Spleen (tissue), 11 donors: ENCODE measurements around the gene MAU2. TPM values are rescaled to one million over a fixed set of nuclear protein-coding genes. Genes with fewer than 3 reads are reported as not detected.

Experiments
- DNase-seq: peaks from one replicate; pipeline ENCODE4 v3.0.0-alpha.2; 2020
- H3K27ac ChIP-seq, 8 donors: fragments of 200-600 bp; sonication (generic) in 7 of 8; 1 replicate in 4 of 8; 2 replicates in 4 of 8; pipeline versions ENCODE4 v1.5.0 to v1.8.0; 2016 to 2021; ENCODE audit warnings: inconsistent platforms in 4 of 8, mild to moderate bottlenecking in 4 of 8, moderate library complexity in 1 of 8
- H3K27me3 ChIP-seq, 7 donors: fragments of 200-600 bp; sonication (generic) in 6 of 7; replicated peaks in 1 of 7; 1 replicate in 4 of 7; 2 replicates in 3 of 7; pipeline versions ENCODE4 v1.5.0 to v1.8.0; 2016 to 2021; ENCODE audit warnings: inconsistent platforms in 3 of 7, mild to moderate bottlenecking in 1 of 7
- H3K36me3 ChIP-seq, 6 donors: fragments of 200-600 bp; sonication (generic) in 5 of 6; 1 replicate in 4 of 6; 2 replicates in 2 of 6; pipeline versions ENCODE4 v1.5.0 to v1.8.0; 2016 to 2021; ENCODE audit warnings: inconsistent platforms in 2 of 6
- H3K4me1 ChIP-seq, 6 donors: fragments of 200-600 bp; sonication (generic) in 5 of 6; 1 replicate in 3 of 6; 2 replicates in 3 of 6; pipeline versions ENCODE4 v1.5.0 to v1.8.0; 2016 to 2021; ENCODE audit warnings: inconsistent platforms in 3 of 6
- H3K4me3 ChIP-seq, 8 donors: fragments of 200-600 bp; sonication (generic) in 7 of 8; 1 replicate in 4 of 8; 2 replicates in 4 of 8; pipeline versions ENCODE4 v1.5.0 to v1.8.0; 2016 to 2021; ENCODE audit warnings: inconsistent platforms in 4 of 8, mild to moderate bottlenecking in 4 of 8, moderate library complexity in 2 of 8
- H3K9me3 ChIP-seq, 8 donors: fragments of 200-600 bp; sonication (generic) in 7 of 8; 1 replicate in 4 of 8; 2 replicates in 4 of 8; pipeline versions ENCODE4 v1.5.0 to v1.8.0; 2016 to 2021; ENCODE audit warnings: inconsistent platforms in 4 of 8
- CTCF ChIP-seq, 11 experiments: fragments of 200-600 bp in 7 of 11; fragments of 450-650 bp in 4 of 11; sonication (generic) in 4 of 11; IDR thresholded peaks in 8 of 11; conservative IDR thresholded peaks in 3 of 11; 1 replicate in 7 of 11; 2 replicates in 4 of 11; pipeline versions ENCODE4 v1.4.0 to v1.8.0; 2016 to 2021; ENCODE audit warnings: antibody characterized with exemption in 11 of 11, inconsistent platforms in 4 of 11, mild to moderate bottlenecking in 1 of 11
- POLR2A ChIP-seq, 3 donors: fragments of 450-650 bp; IDR thresholded peaks; one replicate each; pipeline ENCODE4 v1.5.1; 2017; ENCODE audit warnings: antibody characterized with exemption in 3 of 3, mild to moderate bottlenecking in 1 of 3
- POLR2AphosphoS5 ChIP-seq, 3 donors: sonication (generic); formaldehyde crosslinking; IDR thresholded peaks; one replicate each; pipeline ENCODE4 v1.5.1; 2017; ENCODE audit warnings: antibody characterized with exemption in 3 of 3
- WGBS, 5 donors: extraction: QIAGEN DNeasy Blood & Tissue Kit in 3 of 5; methylation state at CpG; one replicate each; pipeline versions ENCODE4 v1.1.5 to v1.1.7; 2013 to 2018; 5-methylcytosine and 5-hydroxymethylcytosine counted together
- intact Hi-C: fragments of 100-400 bp; cut with DNase I; formaldehyde crosslinking; loops from one replicate; pipeline ENCODE4 v1.15.0; 2023; ENCODE audit warnings: low total_unique reads
- polyA plus RNA-seq, 3 donors: library from polyadenylated mRNA; stranded (reverse); fragments of 200-250 nt; gene quantifications; one replicate each; pipeline ENCODE4 v1.2.1, GENCODE V29; 2013
- total RNA-seq, 7 donors: library from RNA; depleted of rRNA in 3 of 7; stranded (reverse); fragments of >200 nt in 3 of 7; fragmentation: NEBNext Ultra II Directional in 4 of 7; extraction: Animal tissue kit (Norgen Biotek cat#: 25700) in 4 of 7; gene quantifications; one replicate each; pipeline versions ENCODE4 v1.1.0 to v1.2.1, GENCODE V29; 2016 to 2021
- donor health status: healthy with polysubstance abuse.
- donor health status: DM: no; HTN: no; CAD: no; lungs with moderate emphysema.
- donor health status: DM: no; HTN: no; CAD: no.
- donor health status: Bipolar disorder and iron deficiency.
- donor health status: healthy.
- donor health status: DM: no; HTN: no; CAD: no.
- donor health status: DM: yes; HTN: yes; CAD: no.

Gene MAU2
- total and polyA plus RNA-seq, 10 donors = 12.0 to 133 (median 95.1) TPM

- Histone ChIP-seq H3K9me3 (no peaks in the 10 kb centered on the region), H3K4me1 (peaks cover 0 to 2% (median under 1%) of the 10 kb centered on the region in 6 donors), H3K36me3 (peaks cover 0 to 90% (median 73%) of the 10 kb centered on the region in 6 donors), H3K4me3 (no peak overlapping the region), H3K27me3 (no peaks in the 10 kb centered on the region), H3K27ac (no peak overlapping the region)
- DNase-seq = no peak
- intact Hi-C loops = no loop called here
- 83 to 91% (median 88%) methylated on average over 3 to 18 of the region's 18 CpGs for WGBS, 5 donors
- peak in 1 of 3 donors; percentile 40 for TF ChIP-seq POLR2AphosphoS5 (IDR thresholded peaks at IDR 0.05)
- no peak for TF ChIP-seq POLR2A (IDR thresholded peaks at IDR 0.05)
- TF ChIP-seq CTCF (IDR thresholded peaks at IDR 0.05 in 8 of 11, conservative IDR thresholded peaks at IDR 0.05 in 3 of 11) = no peak
These were observed 35.0 kb downstream of the MAU2 start for GRCh38 chr19:19355606-19356139.

DNA sequence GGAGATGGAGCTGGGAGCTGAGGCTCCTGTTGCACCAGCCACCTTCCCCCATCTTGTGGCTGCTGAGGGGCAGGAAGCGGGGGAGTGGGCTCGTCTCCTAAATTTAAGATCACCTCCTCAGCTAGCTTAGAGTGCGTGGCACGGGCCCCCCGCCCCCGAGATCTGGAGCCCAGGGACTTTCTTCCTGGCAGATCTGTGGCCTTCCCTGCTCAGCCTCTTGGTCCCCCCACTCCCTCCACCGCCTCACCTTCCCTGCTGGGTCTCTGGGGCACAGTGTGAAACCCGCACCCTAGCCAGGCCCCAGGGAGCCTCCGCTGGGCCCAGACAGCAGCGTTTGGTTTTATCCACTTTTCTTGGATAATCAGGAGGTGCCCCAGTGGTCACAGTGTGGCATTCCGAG lies 35.9 kb downstream of the MAU2 start:
- DNase-seq = no peak
- no peaks in the 10 kb centered on the region for H3K27me3 ChIP-seq
- no peak overlapping the region for H3K4me3 ChIP-seq
- H3K36me3 ChIP-seq = peaks cover 0 to 81% (median 65%) of the 10 kb centered on the region in 6 donors
- intact Hi-C loops = no loop called here
- TF ChIP-seq CTCF (IDR thresholded peaks at IDR 0.05 in 8 of 11, conservative IDR thresholded peaks at IDR 0.05 in 3 of 11) (no peak), POLR2A (IDR thresholded peaks at IDR 0.05) (no peak), POLR2AphosphoS5 (IDR thresholded peaks at IDR 0.05) (no peak)
- peaks cover 0 to 10% (median 8%) of the 10 kb centered on the region in 6 donors for H3K4me1 ChIP-seq
- H3K27ac ChIP-seq = no peak overlapping the region
- 92 to 97% (median 94%) methylated on average over 6 to 11 of the region's 11 CpGs for WGBS, 5 donors
- H3K9me3 ChIP-seq = no peaks in the 10 kb centered on the region

- intact Hi-C loops = no loop called here
- H3K27me3 ChIP-seq = no peaks in the 10 kb centered on the region
- H3K9me3 ChIP-seq = no peaks in the 10 kb centered on the region
- H3K27ac ChIP-seq = no peak overlapping the region
- H3K36me3 ChIP-seq = peaks cover 0 to 76% (median 60%) of the 10 kb centered on the region in 6 donors
- TF ChIP-seq POLR2AphosphoS5 (IDR thresholded peaks at IDR 0.05) (peak; percentile 16 to 36 (median 19)), CTCF (IDR thresholded peaks at IDR 0.05 in 8 of 11, conservative IDR thresholded peaks at IDR 0.05 in 3 of 11) (no peak)
- H3K4me1 ChIP-seq = peaks cover 0 to 16% (median 9%) of the 10 kb centered on the region in 6 donors
- no peak overlapping the region for H3K4me3 ChIP-seq
- no peak for DNase-seq
- 90 to 97% (median 94%) methylated on average over 9 to 13 of the region's 13 CpGs for WGBS, 5 donors
These were observed 36.4 kb downstream of the MAU2 start for GRCh38 chr19:19356901-19357566.

GRCh38 chr19:19361075-19361594 lies 40.5 kb downstream of the MAU2 start:
- no peaks in the 10 kb centered on the region for H3K9me3 ChIP-seq
- H3K4me1 ChIP-seq = peaks cover 14 to 40% (median 28%) of the 10 kb centered on the region in 6 donors
- intact Hi-C loops = no loop called here
- peak overlapping the region in 1 of 8 donors; percentile 48 for H3K4me3 ChIP-seq
- DNase-seq = peak; percentile 84
- H3K27ac ChIP-seq = peak overlapping the region in 4 of 8 donors; percentile 28 to 43 (median 38)
- TF ChIP-seq CTCF (IDR thresholded peaks at IDR 0.05 in 8 of 11, conservative IDR thresholded peaks at IDR 0.05 in 3 of 11) = peak; percentile 79 to 93 (median 87)
- TF ChIP-seq POLR2A (IDR thresholded peaks at IDR 0.05) = no peak
- TF ChIP-seq POLR2AphosphoS5 (IDR thresholded peaks at IDR 0.05) = peak in 1 of 3 donors; percentile 68
- WGBS, 5 donors = 12 to 15% (median 14%) methylated on average over 14 of the region's 14 CpGs
- H3K36me3 ChIP-seq = peaks cover 0 to 35% (median 19%) of the 10 kb centered on the region in 6 donors
- H3K27me3 ChIP-seq = no peaks in the 10 kb centered on the region
